ENCODE data around the gene TCF12. TPM values are rescaled to one million over a fixed set of nuclear protein-coding genes. Genes with fewer than 3 reads are reported as not detected.

The TCF12 gene
- total and polyA plus RNA-seq, 2 of the 8 experiments (the other 6 are each of a cell fraction or from before 2014, with no cell fraction given), result 85.8 to 101 TPM

DNA sequence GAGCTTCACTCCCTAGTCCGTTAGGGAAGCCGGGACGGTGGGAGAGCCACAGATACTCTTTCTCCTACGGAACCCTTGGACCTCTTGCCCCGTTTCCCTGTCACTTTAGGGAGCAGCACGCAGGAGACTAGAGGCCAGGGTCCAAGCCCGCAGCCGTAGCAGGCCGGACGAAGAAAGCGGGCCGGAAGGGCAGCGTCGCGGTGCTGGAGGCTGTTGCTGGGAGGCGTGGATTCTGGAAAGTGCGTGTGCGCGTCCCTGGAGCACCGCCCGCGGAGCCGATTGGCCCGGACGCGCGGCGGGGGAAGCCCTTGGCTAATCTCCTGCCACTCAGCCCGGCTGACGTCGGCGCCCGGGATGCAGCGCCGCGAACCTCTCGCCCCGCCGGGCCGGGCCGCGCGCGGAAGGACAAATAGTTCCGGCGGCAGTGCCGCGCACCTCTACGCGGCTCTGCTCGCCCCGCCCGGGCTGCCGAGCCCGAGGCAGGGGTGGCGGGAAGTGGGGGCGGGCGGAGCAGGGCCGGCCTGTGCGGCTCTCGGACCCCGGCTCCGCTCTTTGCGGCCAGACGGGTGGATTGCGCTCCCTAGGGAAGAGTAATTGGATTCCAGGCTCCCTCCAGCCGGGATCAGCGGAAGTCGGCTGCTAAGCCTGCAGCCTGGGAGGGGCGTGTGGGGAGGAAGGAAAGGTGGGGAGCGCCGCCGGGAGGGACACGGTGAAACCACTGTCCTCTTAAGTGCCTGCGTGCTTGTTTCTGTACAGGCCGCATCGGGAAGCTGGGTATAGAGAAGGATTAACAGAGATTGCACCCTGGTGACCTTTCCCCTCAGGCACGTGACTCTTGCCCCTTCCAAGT is 31.3 kb upstream of the TCF12 start (continued):
- TF ChIP-seq SP2 (IDR thresholded peaks at IDR 0.05; ENCODE audit: low read length), result no peak
- TF ChIP-seq, protein P1, sequence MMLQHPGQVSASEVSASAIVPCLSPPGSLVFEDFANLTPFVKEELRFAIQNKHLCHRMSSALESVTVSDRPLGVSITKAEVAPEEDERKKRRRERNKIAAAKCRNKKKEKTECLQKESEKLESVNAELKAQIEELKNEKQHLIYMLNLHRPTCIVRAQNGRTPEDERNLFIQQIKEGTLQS (IDR thresholded peaks at IDR 0.05; ENCODE audit: insufficient read depth, low read depth, low read length), result no peak
- TF ChIP-seq TCF12 (IDR thresholded peaks at IDR 0.05; ENCODE audit: low read depth, low read length), result no peak
- TF ChIP-seq CHD1 (IDR thresholded peaks at IDR 0.05; ENCODE audit: low read depth, low read length), result no peak
- TF ChIP-seq MAFK (IDR thresholded peaks at IDR 0.05; ENCODE audit: low read depth, low read length), result no peak
- no peak for TF ChIP-seq SP4 (IDR thresholded peaks at IDR 0.05; ENCODE audit: low read length)
- no peak for TF ChIP-seq KDM1A (IDR thresholded peaks at IDR 0.05; ENCODE audit: borderline replicate concordance, low read length)
- no peak for TF ChIP-seq TEAD4 (IDR thresholded peaks at IDR 0.05; ENCODE audit: low read depth, low read length)
- no peak for TF ChIP-seq SAP30 (IDR thresholded peaks at IDR 0.05; ENCODE audit: insufficient read depth, insufficient replicate concordance, low read length)
- peak; percentile 14; the same call in 1 of the 2 replicates for TF ChIP-seq CEBPB (IDR thresholded peaks at IDR 0.05; ENCODE audit: low read depth, low read length)
- peak; percentile 67; the same call in 1 of the 2 replicates for TF ChIP-seq GABPA (IDR thresholded peaks at IDR 0.05; ENCODE audit: borderline replicate concordance, insufficient read depth, low read length)
- TF ChIP-seq YY1 (IDR thresholded peaks at IDR 0.05; ENCODE audit: low read depth, low read length), result 0 out of 2 replicates have a peak, but pooled peaks have one; percentile 27
- TF ChIP-seq SIX5 (IDR thresholded peaks at IDR 0.05; ENCODE audit: low read depth, low read length), result no peak
- TF ChIP-seq, protein P2, sequence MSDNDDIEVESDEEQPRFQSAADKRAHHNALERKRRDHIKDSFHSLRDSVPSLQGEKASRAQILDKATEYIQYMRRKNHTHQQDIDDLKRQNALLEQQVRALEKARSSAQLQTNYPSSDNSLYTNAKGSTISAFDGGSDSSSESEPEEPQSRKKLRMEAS (IDR thresholded peaks at IDR 0.05), result peak; percentile 58; the same call in 1 of the 2 replicates
- peak; percentile 58; the same call in 1 of the 2 replicates for TF ChIP-seq CREB1 (IDR thresholded peaks at IDR 0.05)
- no peak for TF ChIP-seq BCL11A (IDR thresholded peaks at IDR 0.05; ENCODE audit: low read depth in 2 of 2, low read length in 2 of 2)
- TF ChIP-seq TBP (IDR thresholded peaks at IDR 0.05; ENCODE audit: low read depth, low read length), result peak; percentile 86
- no peak for TF ChIP-seq SRF (IDR thresholded peaks at IDR 0.05; ENCODE audit: low read depth, low read length)
- TF ChIP-seq CBX5 (IDR thresholded peaks at IDR 0.05; ENCODE audit: low read depth, low read length), result no peak
- TF ChIP-seq, protein P3, sequence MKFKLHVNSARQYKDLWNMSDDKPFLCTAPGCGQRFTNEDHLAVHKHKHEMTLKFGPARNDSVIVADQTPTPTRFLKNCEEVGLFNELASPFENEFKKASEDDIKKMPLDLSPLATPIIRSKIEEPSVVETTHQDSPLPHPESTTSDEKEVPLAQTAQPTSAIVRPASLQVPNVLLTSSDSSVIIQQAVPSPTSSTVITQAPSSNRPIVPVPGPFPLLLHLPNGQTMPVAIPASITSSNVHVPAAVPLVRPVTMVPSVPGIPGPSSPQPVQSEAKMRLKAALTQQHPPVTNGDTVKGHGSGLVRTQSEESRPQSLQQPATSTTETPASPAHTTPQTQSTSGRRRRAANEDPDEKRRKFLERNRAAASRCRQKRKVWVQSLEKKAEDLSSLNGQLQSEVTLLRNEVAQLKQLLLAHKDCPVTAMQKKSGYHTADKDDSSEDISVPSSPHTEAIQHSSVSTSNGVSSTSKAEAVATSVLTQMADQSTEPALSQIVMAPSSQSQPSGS (IDR thresholded peaks at IDR 0.05; ENCODE audit: low read length), result no peak
- TF ChIP-seq SUZ12 (IDR thresholded peaks at IDR 0.05; ENCODE audit: low read length), result no peak
- TF ChIP-seq NANOG (IDR thresholded peaks at IDR 0.05; ENCODE audit: insufficient read depth, low read depth, low read length, poor library complexity, severe bottlenecking), result no peak
- TF ChIP-seq JUN (IDR thresholded peaks at IDR 0.05; ENCODE audit: low read depth, low read length), result no peak
